GM20000 (cell line): ENCODE results near the gene C1RL.

Experiments used
- DNase-seq: peaks from one replicate; pipeline ENCODE4 v3.0.0; 2012; ENCODE audit warnings: low spot score
- TF ChIP-seq, protein P1 (sequence below): IDR thresholded peaks from 2 replicates; pipeline ENCODE4 v1.5.1; 2012; ENCODE audit warnings: mild to moderate bottlenecking, control low read depth; ENCODE audit errors: extremely low read depth, missing control alignments

C1RL gene

DNA sequence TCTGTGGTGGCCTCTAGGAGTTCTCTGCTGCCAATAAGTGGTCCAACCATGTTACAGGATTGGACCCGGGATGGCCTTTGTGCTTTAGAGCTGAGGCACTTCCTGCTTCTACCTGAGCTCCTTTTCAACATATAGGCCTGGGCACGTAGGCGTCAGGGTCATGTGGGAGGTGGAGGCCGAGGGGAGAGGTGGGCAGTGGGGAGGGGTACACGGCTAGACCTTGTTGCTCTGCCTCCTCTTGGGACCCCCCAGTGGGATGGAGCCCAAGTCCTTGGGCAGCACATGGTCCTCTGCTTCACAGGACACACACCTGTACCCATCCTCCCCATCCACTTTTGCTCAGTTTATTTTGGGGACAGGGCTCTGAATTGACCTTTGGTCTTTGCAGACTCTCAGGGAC is 12.3 kb upstream of the C1RL start:
- DNase-seq, result no peak
- TF ChIP-seq, protein P1, sequence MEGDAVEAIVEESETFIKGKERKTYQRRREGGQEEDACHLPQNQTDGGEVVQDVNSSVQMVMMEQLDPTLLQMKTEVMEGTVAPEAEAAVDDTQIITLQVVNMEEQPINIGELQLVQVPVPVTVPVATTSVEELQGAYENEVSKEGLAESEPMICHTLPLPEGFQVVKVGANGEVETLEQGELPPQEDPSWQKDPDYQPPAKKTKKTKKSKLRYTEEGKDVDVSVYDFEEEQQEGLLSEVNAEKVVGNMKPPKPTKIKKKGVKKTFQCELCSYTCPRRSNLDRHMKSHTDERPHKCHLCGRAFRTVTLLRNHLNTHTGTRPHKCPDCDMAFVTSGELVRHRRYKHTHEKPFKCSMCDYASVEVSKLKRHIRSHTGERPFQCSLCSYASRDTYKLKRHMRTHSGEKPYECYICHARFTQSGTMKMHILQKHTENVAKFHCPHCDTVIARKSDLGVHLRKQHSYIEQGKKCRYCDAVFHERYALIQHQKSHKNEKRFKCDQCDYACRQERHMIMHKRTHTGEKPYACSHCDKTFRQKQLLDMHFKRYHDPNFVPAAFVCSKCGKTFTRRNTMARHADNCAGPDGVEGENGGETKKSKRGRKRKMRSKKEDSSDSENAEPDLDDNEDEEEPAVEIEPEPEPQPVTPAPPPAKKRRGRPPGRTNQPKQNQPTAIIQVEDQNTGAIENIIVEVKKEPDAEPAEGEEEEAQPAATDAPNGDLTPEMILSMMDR, result no peak

DNA sequence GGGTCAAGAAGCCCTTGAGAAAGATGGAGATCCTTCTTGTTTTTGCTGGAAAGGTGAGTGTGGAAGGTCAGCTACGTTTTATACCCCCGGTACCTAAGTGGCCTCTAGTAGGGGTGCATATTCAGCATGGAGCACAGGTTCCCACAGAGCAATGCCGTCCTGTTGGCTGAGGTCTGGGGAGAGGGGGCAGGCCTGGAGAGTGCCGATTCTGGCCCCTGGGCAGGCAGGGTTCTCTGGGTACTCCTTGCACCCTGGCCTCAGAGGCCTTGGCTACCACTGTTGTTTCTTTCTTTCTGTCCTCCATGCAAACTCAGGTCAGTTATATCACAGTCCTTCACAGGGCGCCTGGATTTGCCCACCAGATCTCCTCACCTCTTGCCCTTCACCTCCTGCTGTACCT is 11.2 kb upstream of the C1RL start:
- no peak for DNase-seq
- TF ChIP-seq, protein P1, result no peak

DNA sequence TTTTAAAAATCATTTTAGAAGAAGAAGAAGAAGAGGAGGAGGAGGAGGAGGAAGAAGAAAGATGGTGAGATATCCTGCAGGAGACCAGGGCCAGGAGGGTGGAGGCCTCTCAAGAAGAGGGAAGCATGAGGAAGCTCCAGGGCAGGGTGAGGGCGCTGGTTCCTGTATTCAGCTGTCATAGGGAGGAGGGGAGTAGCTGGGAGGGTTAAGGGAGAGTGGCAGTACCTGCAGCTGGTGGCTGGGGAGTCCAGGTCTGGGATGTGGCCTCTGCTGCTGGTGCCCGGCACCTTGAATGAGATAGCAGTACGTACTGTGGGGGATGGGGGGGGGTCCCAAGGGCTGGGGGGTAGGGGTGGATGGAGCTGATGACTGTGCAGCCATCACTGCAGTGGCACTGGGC is 9.9 kb upstream of the C1RL start:
- TF ChIP-seq, protein P1, result no peak
- no peak for DNase-seq

DNA sequence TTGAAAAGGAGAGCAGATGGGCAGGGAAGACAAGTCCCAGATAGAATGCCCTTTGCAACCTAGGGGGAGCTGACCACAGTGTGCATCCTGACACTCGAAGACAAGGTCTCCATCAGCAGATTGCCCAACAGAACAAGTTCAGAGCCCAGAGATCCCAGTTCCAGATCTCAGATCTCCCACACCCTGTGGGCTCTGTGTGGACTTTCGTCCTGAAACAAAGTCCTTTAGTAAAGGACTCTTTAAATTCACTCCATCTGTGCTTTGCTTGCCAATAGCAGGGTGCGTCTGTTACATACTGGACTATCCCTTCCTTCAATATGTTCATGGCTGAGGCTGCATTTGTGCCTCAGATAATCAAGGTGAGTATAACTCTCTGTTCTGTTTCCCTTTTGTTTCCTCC is 8.7 kb upstream of the C1RL start:
- DNase-seq, result no peak
- TF ChIP-seq, protein P1, result no peak

DNA sequence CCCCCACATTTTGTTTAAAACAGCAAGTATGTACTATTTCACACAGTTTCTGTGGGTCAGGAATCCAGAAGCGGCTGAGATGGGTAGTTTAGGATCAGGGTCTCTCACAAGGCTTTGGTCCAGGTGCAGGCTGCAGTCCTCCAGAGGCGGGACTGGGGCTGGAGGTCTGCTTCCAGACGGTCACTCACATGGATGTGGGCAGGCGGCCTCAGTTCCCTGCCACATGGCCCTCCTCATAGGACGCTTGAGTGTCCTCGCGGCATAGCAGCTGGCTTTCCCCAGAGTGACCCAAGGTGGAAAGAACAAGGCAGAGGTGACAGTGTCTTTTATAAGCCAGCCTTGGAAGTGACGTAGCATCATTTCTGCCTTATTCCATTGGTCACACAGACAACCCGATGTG is 7.9 kb upstream of the C1RL start:
- TF ChIP-seq, protein P1, result no peak
- no peak for DNase-seq

DNA sequence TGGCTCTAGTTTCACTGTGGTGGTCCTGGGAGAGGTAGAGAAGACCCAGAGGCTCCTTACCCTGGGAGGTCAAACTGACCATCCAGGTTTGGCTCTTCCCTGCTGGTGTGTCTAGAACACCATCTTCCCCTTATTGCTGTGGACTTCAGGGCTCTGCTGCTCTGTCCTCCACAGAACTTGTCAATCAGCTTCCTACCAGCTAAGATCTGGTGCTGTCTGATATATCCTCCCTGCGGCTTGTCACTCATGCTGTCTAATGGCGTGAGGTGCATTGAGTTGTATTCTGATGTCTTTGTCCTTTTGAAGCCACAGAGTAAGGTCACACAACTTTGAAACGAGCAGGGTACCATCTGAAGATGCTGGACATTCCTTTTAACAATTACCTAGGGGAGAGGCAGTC is 7.2 kb upstream of the C1RL start:
- TF ChIP-seq, protein P1, result no peak
- no peak for DNase-seq

DNA sequence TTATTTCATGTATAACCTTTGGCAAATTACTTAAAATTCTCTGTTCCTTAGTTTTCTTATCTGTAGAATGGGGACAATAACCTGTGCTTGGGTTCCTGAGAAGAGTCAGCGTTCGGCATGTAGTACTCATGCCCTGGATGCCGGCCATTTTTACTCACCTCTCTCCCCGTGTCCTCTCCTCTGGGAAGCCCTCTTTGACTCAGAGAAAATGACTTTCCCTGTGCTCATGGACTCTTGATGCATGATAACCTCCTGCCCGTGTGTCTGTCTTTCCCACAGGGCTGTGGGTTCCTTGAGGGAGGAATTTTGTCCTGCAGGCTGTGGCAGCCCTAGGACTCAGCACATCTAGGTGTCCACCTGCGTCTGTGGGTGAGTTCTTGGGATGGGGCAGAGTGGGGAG is 5.8 kb upstream of the C1RL start:
- DNase-seq, result no peak

More for the DNA sequence above, 5.8 kb upstream of the C1RL start:
- TF ChIP-seq, protein P1, result no peak
